Loucy (cell line): ENCODE results near the gene PANK4.
A peak's percentile ranks its signal among the peaks of the same experiment; 100 is the strongest.

ENCODE experiments used
- H2AFZ ChIP-seq: fragments of 200-600 bp; sonication (generic); 2 replicates; pipeline ENCODE4 v1.6.0; 2016; ENCODE audit warnings: antibody characterized with exemption, mild to moderate bottlenecking, low read length, moderate library complexity
- H3F3A ChIP-seq: fragments of 200-600 bp; 2 replicates; pipeline ENCODE4 v1.6.0; 2016; ENCODE audit warnings: antibody characterized with exemption, low read depth, mild to moderate bottlenecking
- H3K27me3 ChIP-seq: fragments of 200-600 bp; sonication (generic); 2 replicates; pipeline ENCODE4 v1.6.1; 2014; ENCODE audit warnings: low read length, mild to moderate bottlenecking; ENCODE audit not compliant: insufficient read depth, poor library complexity, severe bottlenecking
- H3K36me3 ChIP-seq: fragments of 200-600 bp; sonication (generic); 2 replicates; pipeline ENCODE4 v1.6.1; 2016; ENCODE audit warnings: low read length; ENCODE audit not compliant: insufficient read depth
- H3K4me1 ChIP-seq: fragments of 200-600 bp; sonication (generic); 2 replicates; pipeline ENCODE4 v1.5.1; 2014; ENCODE audit warnings: low read length, mild to moderate bottlenecking; ENCODE audit not compliant: insufficient read depth, poor library complexity, severe bottlenecking
- H3K4me2 ChIP-seq: fragments of 200-600 bp; sonication (generic); 2 replicates; pipeline ENCODE4 v1.6.0; 2014; ENCODE audit warnings: antibody characterized with exemption, low read length, low read depth, mild to moderate bottlenecking; ENCODE audit not compliant: poor library complexity, severe bottlenecking
- H3K4me3 ChIP-seq: fragments of 200-600 bp; sonication (generic); 2 replicates; pipeline ENCODE4 v1.5.1; 2014; ENCODE audit warnings: low read length, mild to moderate bottlenecking, mixed read lengths; ENCODE audit not compliant: poor library complexity, severe bottlenecking
- H3K79me2 ChIP-seq: fragments of 200-600 bp; sonication (generic); 2 replicates; pipeline ENCODE4 v1.6.1; 2014; ENCODE audit warnings: low read length; ENCODE audit not compliant: insufficient read depth
- H3K9ac ChIP-seq: fragments of 200-600 bp; sonication (generic); 2 replicates; pipeline ENCODE4 v1.6.0; 2014; ENCODE audit warnings: mild to moderate bottlenecking, low read depth, low read length, moderate library complexity; ENCODE audit not compliant: poor library complexity, severe bottlenecking
- H3K9me2 ChIP-seq: fragments of 200-600 bp; sonication (generic); replicated peaks from 2 replicates; pipeline ENCODE4 v1.6.1; 2016; ENCODE audit warnings: low read depth, low read length, mixed read lengths
- H3K9me3 ChIP-seq: fragments of 200-600 bp; sonication (generic); 2 replicates; pipeline ENCODE4 v1.6.1; 2014; ENCODE audit warnings: mild to moderate bottlenecking, antibody characterized with exemption, low read length, low read depth; ENCODE audit not compliant: insufficient read depth
- H4K20me1 ChIP-seq: fragments of 200-600 bp; sonication (generic); 2 replicates; pipeline ENCODE4 v1.6.0; 2014; ENCODE audit warnings: antibody characterized with exemption, low read length, mild to moderate bottlenecking; ENCODE audit not compliant: insufficient read depth, poor library complexity, severe bottlenecking
- CTCF ChIP-seq: fragments of 200-600 bp; sonication (generic); conservative IDR thresholded peaks from 2 replicates; pipeline ENCODE4 v1.5.1; 2014; ENCODE audit warnings: mild to moderate bottlenecking, antibody characterized with exemption, low read length
- EZH2phosphoT487 ChIP-seq: fragments of 200-600 bp; IDR thresholded peaks from 2 replicates; pipeline ENCODE4 v1.6.1; 2018; ENCODE audit warnings: antibody characterized with exemption, mild to moderate bottlenecking, moderate library complexity, borderline replicate concordance

Gene PANK4

GRCh38 chr1:2526824-2527555 lies 594 bp upstream of the PANK4 start:
- no peak overlapping the region for H2AFZ ChIP-seq
- peak overlapping the region; percentile 69 for H3K4me3 ChIP-seq
- peaks cover 40% of the 10 kb centered on the region for H3K79me2 ChIP-seq
- H3K9me3 ChIP-seq: no peaks in the 10 kb centered on the region
- H3K36me3 ChIP-seq: no peaks in the 10 kb centered on the region
- no peaks in the 10 kb centered on the region for H3K27me3 ChIP-seq
- peak overlapping the region; percentile 69 for H3K4me2 ChIP-seq
- no peaks in the 10 kb centered on the region for H3K9me2 ChIP-seq
- H3F3A ChIP-seq: no peaks in the 10 kb centered on the region
- peak overlapping the region; percentile 40 for H3K9ac ChIP-seq
- no peak for TF ChIP-seq CTCF
- no peak for TF ChIP-seq EZH2phosphoT487
- peaks cover 37% of the 10 kb centered on the region for H4K20me1 ChIP-seq
- H3K4me1 ChIP-seq: peaks cover 27% of the 10 kb centered on the region

GRCh38 chr1:2525572-2525919 lies 850 bp downstream of the PANK4 start:
- H3K9me2 ChIP-seq: no peaks in the 10 kb centered on the region
- H3F3A ChIP-seq: no peaks in the 10 kb centered on the region
- H3K79me2 ChIP-seq: peaks cover 46% of the 10 kb centered on the region
- peaks cover 37% of the 10 kb centered on the region for H4K20me1 ChIP-seq
- peaks cover 6% of the 10 kb centered on the region; the same call in 1 of the 2 replicates for H3K36me3 ChIP-seq
- H3K4me3 ChIP-seq: peak overlapping the region; percentile 96
- H3K9ac ChIP-seq: peak overlapping the region; percentile 89
- peaks cover 27% of the 10 kb centered on the region for H3K4me1 ChIP-seq
- TF ChIP-seq CTCF (no peak; the same call in 1 of the 2 replicates), EZH2phosphoT487 (no peak)
- H2AFZ ChIP-seq: no peak overlapping the region
- H3K27me3 ChIP-seq: no peaks in the 10 kb centered on the region
- no peaks in the 10 kb centered on the region for H3K9me3 ChIP-seq
- peak overlapping the region; percentile 99 for H3K4me2 ChIP-seq

GRCh38 chr1:2523891-2524609 lies 2.3 kb downstream of the PANK4 start:
- peak overlapping the region; percentile 99 for H3K4me2 ChIP-seq
- H3K79me2 ChIP-seq: peaks cover 46% of the 10 kb centered on the region
- H2AFZ ChIP-seq: no peak overlapping the region
- no peaks in the 10 kb centered on the region for H3K27me3 ChIP-seq
- H4K20me1 ChIP-seq: peaks cover 37% of the 10 kb centered on the region
- no peak for TF ChIP-seq EZH2phosphoT487
- TF ChIP-seq CTCF: no peak
- no peaks in the 10 kb centered on the region for H3K9me3 ChIP-seq
- H3F3A ChIP-seq: no peaks in the 10 kb centered on the region
- no peaks in the 10 kb centered on the region for H3K9me2 ChIP-seq
- peaks cover 27% of the 10 kb centered on the region for H3K4me1 ChIP-seq
- peak overlapping the region; percentile 89 for H3K9ac ChIP-seq
- peak overlapping the region; percentile 96 for H3K4me3 ChIP-seq
- H3K36me3 ChIP-seq: peaks cover 20% of the 10 kb centered on the region; the same call in 1 of the 2 replicates
